GM19324 (cell line): ENCODE data around the gene SLC23A1.
"Not testable (repeated sequence)": the region's sequence is repeated elsewhere in the genome, so short reads cannot be mapped to it uniquely, and the experiment has no call there.

Experiments
- ATAC-seq: cut with Tn5 transposase; IDR thresholded peaks from one replicate; pipeline ENCODE4 v1.9.1; 2021; ENCODE audit warnings: mild to moderate bottlenecking, moderate library complexity; ENCODE audit not compliant: unreplicated experiment, low FRiP score

Gene SLC23A1

DNA sequence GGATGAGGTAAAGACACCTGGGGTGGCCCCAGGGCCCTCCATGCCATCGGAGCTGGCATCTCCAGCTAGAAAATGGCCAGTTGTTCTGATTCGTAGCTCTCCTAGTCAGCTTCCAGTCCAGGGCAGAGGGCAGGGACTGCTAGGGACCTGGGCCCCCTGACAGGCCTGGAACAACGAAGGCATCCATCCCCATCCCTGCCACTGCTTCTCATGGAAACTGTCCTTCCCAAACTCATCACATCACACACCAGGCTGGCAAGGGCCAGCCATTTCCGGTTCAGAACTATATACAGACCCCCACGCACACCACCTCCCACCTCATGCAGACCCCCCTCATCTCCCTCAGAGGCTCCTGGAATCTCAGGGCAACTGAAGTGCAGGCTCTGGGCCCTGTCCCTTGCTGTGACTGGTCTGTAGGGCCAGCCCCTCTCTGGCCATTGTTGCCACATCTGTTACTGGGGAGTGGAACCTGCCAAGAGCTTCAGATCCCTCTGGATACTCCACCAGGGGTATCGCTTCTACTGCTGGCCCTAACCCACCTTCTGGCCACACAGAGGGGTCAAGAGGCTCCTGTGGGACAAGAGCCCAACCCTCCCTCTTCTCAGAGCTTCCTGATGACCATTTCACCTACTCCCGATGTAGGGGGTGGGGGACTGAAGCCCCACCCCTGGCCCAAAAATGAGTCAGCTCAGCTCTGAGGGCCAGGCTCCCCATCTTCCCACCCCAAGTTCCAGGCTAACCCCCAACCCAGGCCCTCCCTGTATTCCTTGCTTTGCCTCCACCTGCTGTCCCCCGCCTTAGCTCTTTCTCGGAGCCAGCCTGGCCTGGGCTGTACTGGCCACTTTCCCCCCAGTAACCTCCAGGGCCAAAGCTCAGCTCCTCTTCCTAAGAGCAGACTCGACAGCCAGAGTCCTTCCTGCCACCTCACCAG is 7.8 kb upstream of the SLC23A1 start:
- no peak for ATAC-seq

DNA sequence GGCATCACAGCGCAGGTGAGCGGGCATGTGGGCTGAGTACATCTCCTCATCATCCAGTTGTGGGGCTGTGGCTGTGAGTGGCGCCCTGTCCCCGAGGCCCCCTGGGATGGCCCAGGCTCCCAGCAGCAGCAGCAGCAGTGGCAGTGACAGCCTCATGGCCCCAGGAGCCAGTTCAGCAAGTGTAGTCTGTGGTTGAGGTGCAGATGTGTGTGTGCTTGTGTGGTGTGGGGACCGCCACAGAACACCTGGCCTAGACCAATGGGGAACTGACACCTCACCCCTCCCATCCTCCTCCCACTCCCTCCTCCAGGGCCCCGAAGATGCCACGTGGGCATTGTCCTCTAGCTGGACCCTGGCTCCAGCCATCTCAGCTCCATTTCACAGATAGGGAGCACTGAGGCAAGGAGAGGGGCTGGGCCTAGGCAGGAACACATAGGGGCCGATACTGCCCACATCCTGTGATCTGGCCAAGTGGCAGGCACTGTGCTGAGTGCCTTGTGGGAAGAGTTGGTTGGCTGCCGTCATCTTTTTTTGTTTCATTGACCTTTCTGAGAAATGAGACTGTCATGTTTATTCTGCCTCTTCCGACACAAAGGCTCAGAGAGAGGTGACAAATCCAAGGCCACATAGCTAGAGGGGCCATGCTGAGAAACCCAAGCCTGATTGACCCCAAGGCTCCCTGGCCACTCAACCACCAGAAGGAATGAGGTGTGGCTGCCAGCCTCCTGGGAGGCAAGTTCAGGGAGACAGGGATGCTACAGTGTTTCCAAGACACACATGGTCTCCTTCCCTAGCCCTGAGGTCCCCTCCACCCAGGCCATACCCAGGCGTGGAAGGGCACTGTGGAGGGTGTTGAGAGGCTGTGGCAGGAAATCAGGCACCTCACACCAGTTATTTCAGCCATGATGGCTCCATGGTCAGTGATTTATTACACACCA is 6.9 kb upstream of the SLC23A1 start, which contains the start of gene MZB1:
Gene MZB1 (minus strand): TSS at position 213 of the 938 bp plus-strand sequence. CDS start 57 bp downstream, at position 156.
- peak; percentile 45 for ATAC-seq

DNA sequence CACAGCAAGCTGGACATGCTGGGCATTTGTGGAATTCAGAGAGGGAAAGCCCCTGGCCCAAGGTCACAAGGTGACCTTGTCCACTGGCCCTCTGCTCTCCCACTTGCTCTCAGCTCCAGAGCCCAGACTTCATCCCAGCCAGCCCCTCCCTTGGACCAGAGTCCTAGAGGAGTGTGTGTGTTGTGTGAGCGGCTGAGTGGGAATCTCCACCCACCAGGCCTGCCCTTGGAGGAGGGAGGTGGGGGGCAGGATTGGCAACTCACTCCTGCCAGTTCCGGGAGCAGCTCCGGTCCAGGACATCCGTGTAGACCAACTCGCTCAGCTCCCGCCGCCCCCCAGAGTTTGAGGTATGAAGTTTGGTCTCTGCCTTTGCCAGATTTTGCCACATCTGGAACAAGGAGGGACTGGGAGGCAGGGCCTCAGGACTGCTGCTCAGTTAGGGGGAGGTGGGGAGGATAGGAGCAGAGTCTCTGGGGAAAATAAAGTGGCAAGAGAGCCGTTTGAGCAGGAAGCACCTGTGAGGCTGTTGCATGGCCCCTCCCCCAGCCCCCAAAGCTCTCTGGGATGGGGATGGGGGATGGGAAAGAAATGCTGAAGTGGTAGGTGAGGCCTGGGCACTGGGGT is 5.2 kb upstream of the SLC23A1 start:
- ATAC-seq = no peak

DNA sequence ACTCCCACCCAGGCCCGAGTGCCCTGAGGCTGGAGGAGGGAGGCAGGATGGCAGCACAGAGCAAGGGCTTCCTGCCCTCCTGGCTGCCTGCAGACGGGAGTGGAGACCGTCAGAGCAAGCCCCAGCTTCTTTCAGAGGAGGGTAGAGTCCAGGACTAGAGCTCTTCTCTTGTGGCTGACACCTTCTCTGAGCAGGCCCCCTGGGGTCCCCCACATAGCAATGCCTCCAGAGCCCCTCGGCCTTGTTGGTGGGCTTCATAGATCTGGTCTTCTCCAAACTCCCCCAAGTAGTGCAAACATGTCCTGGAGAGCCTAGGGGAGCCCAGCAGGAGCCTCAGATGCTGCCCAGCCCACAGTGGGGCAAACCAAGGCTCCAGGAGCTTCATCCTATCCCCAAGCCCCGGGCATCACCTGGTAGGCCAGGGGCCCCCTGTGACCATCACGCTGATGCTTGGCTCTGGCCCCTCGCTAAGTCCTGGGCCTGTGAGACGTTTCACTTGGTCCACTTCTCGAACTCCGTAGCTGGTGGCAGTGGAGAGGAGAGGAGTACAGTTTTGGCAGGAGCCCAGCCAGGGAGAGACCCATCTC is 4.6 kb upstream of the SLC23A1 start:
- ATAC-seq = no peak

DNA sequence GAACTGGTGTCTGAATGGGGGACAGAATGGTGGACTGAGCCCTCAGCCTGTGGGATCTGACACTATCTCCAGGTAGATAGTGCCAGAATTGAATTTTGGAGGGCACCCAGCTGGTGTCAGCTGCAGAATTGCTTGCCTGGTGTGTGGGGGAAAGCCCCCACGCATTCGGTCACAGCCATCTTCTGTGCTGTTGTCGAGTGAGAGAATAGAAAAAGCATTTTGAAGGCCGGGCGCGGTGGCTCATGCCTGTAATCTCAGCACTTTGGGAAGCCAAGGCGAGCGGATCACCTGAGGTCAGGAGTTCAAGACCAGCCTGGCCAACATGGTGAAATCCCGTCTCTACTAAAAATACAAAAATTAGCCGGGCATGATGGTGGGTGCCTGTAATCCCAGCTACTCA is 3.9 kb upstream of the SLC23A1 start:
- ATAC-seq = not testable (repeated sequence)

DNA sequence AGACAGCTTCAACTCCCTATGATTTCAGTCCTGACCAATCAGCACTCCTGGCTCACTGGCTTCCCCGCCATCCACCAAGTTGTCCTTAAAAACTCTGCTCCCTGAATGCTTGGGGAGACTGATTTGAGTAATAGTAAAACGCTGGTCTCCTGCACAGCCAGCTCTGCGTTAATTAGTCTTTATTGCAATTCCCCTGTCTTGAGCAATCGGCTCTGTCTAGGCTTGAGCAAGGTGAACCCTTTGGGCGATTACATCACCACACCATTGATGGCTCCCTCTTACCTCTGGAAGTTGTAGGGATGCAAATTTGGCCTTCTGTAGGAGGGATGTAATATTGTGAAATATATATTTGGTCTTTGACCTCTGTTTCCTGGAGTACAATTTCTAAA is 2.9 kb upstream of the SLC23A1 start:
- ATAC-seq = no peak

DNA sequence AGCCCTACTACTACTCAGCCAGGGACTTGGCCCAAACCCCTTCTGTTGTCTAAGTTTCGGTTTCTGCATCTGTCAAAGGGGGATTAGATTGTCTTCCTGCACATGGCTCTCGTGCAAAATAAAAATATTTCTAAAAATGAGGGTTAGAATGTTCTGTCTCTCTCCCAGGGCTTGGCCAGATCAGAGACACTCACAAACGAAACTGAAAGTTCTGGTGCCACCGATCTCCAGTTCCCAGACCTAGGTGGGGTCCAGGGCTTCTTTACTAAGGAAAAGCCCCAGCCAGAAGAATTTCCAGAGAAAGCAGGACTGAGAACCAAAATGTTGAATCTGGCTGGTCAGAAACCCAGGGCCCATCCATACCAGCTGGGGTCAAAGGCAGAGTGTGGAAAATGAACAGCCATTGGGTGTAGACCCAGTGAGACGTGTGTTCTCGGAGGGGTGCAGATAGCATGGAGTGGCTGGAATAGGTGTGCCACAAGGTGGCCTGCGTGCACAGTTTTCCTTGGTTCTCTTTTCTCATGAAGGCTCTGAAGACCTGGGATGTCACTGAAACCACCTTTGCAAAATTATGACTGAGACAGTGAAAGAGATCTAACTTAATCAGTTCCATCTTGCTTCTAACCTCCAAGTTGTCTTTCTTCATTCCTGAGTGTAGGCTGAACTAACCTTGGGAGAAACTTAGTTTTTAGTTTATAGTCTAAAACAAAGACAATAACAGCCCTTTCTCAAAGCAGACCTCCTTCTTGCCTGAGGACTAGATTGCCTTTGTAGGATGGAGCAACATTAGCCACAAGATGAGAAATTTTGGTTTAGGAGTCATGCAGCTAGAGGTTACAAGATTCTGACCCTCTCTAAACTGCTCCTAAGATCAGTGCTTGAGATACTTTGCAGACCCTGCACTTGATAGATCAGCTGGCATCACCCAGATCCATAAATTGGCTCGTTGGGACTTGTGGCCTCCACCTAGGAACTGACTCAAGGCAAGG is 2.3 kb upstream of the SLC23A1 start:
- no peak for ATAC-seq

DNA sequence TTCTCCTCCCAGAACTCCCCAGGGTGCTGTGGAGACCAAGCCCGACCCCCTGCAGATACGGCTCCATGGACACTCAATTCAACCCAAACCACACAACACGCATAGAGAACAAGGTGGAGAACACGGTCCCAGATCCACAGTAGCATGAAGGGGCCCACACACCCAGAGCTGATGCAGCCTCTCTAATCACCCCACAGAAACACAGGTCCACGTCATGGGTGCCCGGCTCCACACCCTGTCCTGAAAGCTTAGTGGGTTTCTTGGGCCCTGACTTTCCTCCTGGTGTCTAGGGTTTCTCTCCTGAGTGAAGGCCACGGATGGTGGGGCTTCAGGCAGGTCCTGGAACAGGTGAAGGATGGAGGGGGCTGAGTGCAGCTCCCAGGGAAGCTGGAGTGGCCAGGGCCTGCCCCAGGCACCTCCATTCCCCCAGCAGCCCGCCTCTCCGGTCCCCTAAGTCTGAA is 1.5 kb upstream of the SLC23A1 start:
- no peak for ATAC-seq

DNA sequence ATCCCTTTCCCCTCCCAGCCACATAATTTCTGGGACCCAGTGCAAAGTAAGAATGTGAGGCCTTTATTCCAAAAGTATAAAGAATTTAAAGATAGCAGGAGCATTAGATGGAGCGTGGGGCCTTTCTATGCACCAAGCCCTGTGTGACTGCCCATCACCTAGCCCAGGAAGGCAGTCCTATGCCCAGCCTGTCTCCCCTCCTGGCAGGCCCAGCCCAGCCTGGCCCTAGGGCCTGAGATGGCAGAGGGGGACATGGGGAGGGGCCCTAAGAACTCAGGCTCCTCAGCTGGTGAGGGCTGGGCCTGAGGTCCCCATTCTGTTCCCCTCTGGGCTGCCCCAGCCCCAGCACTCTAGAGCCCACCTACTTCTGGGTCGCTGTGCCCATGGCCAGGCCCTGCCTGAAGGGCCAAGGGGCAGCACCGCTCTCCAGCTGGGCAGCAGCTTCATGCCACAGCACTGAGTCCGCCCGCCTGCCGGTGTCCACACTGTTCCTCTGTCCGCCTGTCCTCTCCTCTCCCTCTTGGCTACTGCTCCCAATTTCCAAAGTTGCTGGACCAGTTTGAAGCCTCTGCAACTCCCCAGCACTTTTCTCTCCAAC is 995 bp upstream of the SLC23A1 start:
- ATAC-seq = no peak

DNA sequence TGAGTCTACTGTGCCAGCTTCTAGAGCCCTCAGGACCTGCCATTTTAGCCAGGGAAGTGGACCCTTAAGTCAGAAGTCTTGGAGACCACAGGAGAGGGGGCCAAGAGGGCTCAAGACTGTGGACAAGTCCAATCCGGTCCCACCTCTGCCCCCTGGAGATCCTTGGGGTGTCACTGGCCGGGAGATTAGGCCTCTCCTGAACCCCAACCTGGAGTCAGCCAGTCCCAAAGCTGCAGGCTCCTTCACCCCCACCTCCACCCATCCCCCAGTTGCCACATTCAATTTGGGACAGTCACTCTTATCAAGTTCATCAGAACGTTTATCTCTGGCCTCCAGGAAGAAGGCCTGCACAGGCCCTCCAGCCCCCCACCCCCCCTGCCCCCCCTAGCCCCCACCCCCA is 290 bp downstream of the SLC23A1 start:
- ATAC-seq = no peak

DNA sequence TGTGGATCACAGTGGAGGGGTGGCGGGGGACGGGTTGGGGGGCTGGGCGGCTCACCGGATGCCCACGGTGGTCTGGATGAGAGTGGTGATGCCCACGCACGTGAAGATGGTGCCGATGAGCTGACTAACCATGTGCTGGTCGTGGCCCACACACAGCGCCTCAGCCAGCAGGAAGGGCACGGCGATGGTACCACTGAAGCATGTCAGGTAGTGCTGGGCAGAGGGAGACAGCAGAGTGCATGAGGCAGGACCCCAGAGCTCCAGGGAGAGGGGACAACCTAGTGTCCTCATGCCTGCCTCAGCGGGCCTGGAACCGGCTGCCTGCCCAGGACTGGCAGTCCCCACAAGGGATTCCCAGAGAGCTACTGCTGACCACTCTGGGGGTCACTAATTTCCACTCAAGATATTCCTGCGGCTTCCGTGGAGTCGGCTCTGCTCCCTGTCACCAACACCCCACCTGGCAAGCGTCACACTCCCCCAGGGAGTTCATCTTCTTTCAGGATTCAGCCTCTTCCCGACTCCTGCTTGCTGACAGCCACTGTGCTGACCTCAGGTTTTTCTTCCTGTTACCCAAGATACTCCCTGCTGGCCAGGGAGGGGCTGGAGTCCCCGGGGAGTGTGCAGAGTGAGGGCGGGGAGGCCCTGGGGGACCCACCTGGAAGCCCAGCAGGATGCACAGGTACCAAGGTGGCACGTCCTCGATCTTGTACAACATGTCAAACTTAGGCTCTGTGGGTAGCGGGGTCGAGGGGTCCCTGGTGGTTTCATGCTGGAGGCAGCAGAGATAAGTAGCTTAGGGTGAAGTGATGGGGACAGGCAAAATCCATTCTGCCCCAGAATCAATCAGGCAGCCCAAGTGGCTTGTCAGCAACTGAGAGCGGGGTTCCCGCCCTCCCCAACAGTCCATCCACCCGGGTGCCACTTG is 998 bp downstream of the SLC23A1 start:
- ATAC-seq = no peak

DNA sequence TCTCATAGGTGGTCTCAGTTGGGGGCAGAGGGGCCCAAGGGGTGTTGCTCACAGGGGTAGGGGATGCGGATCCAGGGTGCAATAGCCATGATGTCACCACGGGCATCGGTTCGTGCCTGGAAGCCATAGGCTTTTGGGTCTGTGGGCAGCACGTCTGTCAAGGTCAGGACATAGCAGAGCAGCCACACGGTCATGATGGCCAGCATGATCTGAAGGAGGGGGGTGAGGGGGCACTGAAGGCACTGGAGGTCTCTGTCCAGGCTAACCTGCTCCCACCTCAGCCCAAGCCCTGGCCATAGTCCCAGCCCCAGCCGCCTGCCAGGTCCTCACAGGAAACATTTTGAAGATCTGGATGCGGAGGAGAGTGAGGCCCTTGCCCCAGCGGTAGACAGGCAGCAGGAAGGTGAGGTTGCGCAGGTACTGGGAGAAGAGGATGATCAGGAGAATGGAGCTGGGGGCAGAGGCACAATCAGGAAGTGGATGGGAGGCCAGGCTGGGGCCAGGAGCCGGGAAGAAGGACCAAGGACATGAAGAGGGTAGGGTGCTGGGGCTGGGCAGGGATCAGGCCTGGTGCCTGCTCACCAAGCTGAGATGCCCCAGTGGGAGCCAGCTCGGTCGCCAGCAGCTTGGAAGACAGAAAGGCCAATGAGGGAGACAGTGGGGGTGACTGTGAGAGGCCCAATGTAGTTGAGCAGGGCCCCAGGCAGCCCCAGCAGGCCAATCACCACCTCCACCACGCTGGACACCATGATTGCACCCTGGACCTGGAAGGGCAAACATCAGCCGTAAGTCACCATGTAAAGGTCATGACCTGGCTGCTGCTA is 3.3 kb downstream of the SLC23A1 start:
- no peak for ATAC-seq

DNA sequence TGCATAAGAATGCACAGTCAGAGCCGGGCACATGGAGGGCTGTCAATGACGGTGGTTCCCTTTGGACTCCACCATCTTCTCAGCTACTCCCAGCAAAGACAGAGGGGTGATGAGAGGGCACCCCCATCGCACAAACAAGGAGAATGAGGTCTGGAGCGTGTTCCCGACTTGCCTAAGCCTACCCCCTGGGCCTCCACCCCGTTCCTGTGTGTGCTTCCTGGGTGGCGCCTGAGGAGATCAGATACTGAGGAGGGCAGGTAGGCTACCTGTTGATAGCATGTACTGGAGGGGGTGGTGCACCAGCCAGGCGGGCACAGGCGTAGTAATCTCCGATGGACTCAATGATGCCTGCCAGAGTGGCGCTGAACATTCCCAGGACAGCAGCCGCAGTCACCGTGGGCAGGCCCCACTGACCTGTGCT is 4.1 kb downstream of the SLC23A1 start:
- ATAC-seq = no peak

DNA sequence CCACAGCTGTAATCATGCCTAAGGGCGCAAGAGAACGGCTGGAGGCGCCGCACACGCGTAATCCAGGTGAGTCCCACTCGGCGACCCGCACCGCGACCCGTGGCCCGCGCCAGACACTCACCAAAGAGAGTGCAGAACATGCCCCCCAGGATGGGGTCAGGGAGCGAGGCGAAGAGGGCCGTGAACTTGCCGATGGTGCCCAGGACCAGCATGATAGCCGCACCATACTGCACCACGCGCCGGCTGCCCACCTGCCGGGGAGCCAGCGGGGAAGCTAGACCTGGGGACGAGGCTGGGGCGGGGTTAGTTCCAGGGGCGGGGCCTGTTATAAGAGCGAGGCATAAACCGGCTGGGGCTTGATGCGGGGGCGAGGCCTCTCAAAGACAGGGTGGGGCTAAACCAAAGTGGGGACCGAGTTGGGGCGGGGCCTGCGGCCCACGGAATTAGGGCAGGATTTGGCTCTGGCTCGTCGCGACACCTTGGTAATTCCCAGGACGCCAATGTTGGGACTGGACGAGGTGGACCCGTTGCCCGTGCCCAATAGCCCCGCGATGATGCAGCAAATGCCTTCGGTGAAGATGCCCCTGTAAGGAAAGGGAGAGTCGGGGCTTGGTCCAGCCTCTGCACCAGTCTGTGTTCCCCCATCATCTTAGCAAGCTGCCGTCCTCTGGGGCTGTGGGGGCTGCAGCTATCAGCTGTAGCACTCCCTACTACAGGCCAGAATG is 4.8 kb downstream of the SLC23A1 start:
- no peak for ATAC-seq

DNA sequence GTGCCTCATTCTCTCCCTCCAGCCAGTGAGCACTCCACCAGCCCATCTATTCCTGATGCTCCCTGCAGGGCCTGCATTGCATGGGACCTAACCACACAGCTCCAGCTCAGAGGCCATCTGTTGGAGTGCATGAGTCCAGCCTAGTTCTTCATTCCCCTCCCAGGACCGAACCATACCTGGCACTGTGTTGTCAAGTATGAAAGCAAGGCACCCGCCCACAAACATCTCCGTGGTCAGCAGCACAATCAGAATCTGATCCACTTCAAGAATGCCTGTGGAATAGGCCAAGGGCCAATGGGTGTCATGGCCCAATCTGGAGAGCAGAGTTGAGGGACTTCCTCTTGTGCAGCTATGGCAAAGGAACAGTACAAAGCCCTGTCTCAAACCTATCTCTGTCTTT is 5.9 kb downstream of the SLC23A1 start:
- ATAC-seq = no peak

DNA sequence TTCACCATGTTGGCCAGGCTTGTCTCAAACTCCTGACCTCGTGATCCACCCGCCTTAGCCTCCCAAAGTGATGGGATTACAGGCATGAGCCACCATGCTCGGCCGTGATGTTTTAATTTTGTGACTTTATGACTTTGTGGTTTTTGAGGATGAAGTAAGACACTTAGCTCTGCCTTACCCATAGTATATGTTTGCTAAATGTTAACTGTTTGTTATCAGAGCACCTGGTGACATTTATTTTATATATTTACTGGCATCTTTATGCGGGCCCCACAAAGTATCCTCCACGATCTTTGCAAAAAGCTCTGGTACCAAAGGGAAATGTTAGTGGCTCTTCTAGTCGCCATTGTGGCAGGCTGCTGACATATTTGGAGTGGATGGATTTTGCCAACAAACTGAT is 6.7 kb downstream of the SLC23A1 start:
- no peak for ATAC-seq
